Renal cortex interstitium (tissue), 11 donors: Measurements from ENCODE around the gene CNTN6. TPM values are rescaled to one million over a fixed set of nuclear protein-coding genes. Genes with fewer than 3 reads are reported as not detected.
"Not testable (repeated sequence)": the region's sequence is repeated elsewhere in the genome, so short reads cannot be mapped to it uniquely, and the experiment has no call there.

Experiments used
- DNase-seq, 11 donors: peaks; one replicate each; pipeline ENCODE4 v3.0.0-alpha.2; 2013; ENCODE audit warnings: low read depth in 9 of 11, low spot score in 4 of 11; ENCODE audit errors: extremely low read depth in 1 of 11
- polyA plus RNA-seq, 3 donors: library from polyadenylated mRNA; unstranded; fragments of 120-200 nt; gene quantifications; one replicate each; pipeline ENCODE4 v1.2.1, GENCODE V29; 2013; ENCODE audit not compliant: insufficient read length in 3 of 3

Gene CNTN6
- polyA plus RNA-seq, 3 donors = 3.5 to 3.8 (median 3.7) TPM

- no peak for DNase-seq
These were observed 272.7 kb downstream of the CNTN6 start for GRCh38 chr3:1365528-1365927.

- DNase-seq = no peak
These were observed 281.6 kb downstream of the CNTN6 start for GRCh38 chr3:1374471-1374870.

GRCh38 chr3:1375145-1375544, 282.3 kb downstream of the CNTN6 start:
- DNase-seq = no peak

- DNase-seq = no peak
These were observed 288.3 kb downstream of the CNTN6 start for GRCh38 chr3:1380926-1381646.

- no peak for DNase-seq
These were observed 288.8 kb downstream of the CNTN6 start for GRCh38 chr3:1381647-1382036.

GRCh38 chr3:1387396-1387905, 294.6 kb downstream of the CNTN6 start:
- not testable (repeated sequence) for DNase-seq

- DNase-seq = no peak
These were observed 301.4 kb downstream of the CNTN6 start for GRCh38 chr3:1394188-1394587.

GRCh38 chr3:1400571-1400970, 307.7 kb downstream of the CNTN6 start:
- DNase-seq = no peak

GRCh38 chr3:1404270-1404962, 311.6 kb downstream of the CNTN6 start:
- DNase-seq = peak in 5 of 11 donors; percentile 21 to 46 (median 22)

- no peak for DNase-seq
These were observed 313.4 kb downstream of the CNTN6 start for GRCh38 chr3:1406250-1406649.

GRCh38 chr3:1421577-1421976, 328.8 kb downstream of the CNTN6 start:
- no peak for DNase-seq

GRCh38 chr3:1423566-1424089, 330.8 kb downstream of the CNTN6 start:
- no peak for DNase-seq

- no peak for DNase-seq
These were observed 346.6 kb downstream of the CNTN6 start for GRCh38 chr3:1439395-1439794.

- DNase-seq = no peak
These were observed 349.4 kb downstream of the CNTN6 start for GRCh38 chr3:1442271-1442670.

GRCh38 chr3:1444195-1444594, 351.4 kb downstream of the CNTN6 start:
- peak in 1 of 11 donors; percentile 29 for DNase-seq

- no peak for DNase-seq
These were observed 353.7 kb downstream of the CNTN6 start for GRCh38 chr3:1446531-1446930.

- peak in 3 of 11 donors; percentile 4 to 43 (median 24) for DNase-seq
These were observed 354.6 kb downstream of the CNTN6 start for GRCh38 chr3:1447452-1447851.

- DNase-seq = no peak
These were observed 355.6 kb downstream of the CNTN6 start for GRCh38 chr3:1448443-1448842.
